ENCODE measurements around the gene BRD3.
"Not testable (repeated sequence)": the region's sequence is repeated elsewhere in the genome, so short reads cannot be mapped to it uniquely, and the experiment has no call there.

Gene BRD3

GRCh38 chr9:134067904-134068743, at the start of gene BRD3:
Gene BRD3, minus strand, starts transcription at chr9:134068026. Its CDS starts 14,549 bp downstream, at chr9:134053477.
- DNase-seq, result peak; percentile 82 to 83

- DNase-seq, result no peak
Measured at GRCh38 chr9:134112561-134112960, 44.7 kb upstream of the BRD3 start.

- DNase-seq, result no peak
Measured at GRCh38 chr9:134111064-134111463, 43.2 kb upstream of the BRD3 start.

- no peak for DNase-seq
Measured at GRCh38 chr9:134103391-134103998, 35.7 kb upstream of the BRD3 start.

- DNase-seq, result no peak
Measured at GRCh38 chr9:134101623-134102149, 33.9 kb upstream of the BRD3 start.

- not testable (repeated sequence) for DNase-seq
Measured at GRCh38 chr9:134101133-134101532, 33.3 kb upstream of the BRD3 start.

GRCh38 chr9:134100040-134100439, 32.2 kb upstream of the BRD3 start:
- DNase-seq, result no peak

- DNase-seq, result peak; percentile 49 to 93
Measured at GRCh38 chr9:134099123-134099761, 31.4 kb upstream of the BRD3 start.

GRCh38 chr9:134089972-134090371, 22.1 kb upstream of the BRD3 start:
- no peak for DNase-seq

- no peak for DNase-seq
Measured at GRCh38 chr9:134088063-134088725, 20.4 kb upstream of the BRD3 start.

GRCh38 chr9:134085674-134086073, 17.8 kb upstream of the BRD3 start:
- DNase-seq, result no peak

GRCh38 chr9:134083451-134083850, 15.6 kb upstream of the BRD3 start:
- DNase-seq, result no peak

GRCh38 chr9:134076644-134077043, 8.8 kb upstream of the BRD3 start:
- no peak for DNase-seq

- not testable (repeated sequence) for DNase-seq
Measured at GRCh38 chr9:134075689-134076088, 7.9 kb upstream of the BRD3 start.

GRCh38 chr9:134073500-134073899, 5.7 kb upstream of the BRD3 start:
- DNase-seq, result no peak

GRCh38 chr9:134072683-134073082, 4.9 kb upstream of the BRD3 start:
- DNase-seq, result not testable (repeated sequence)

GRCh38 chr9:134071149-134071548, 3.3 kb upstream of the BRD3 start:
- no peak for DNase-seq

GRCh38 chr9:134069480-134070399, 1.9 kb upstream of the BRD3 start:
- DNase-seq, result no peak

- DNase-seq, result no peak
Measured at GRCh38 chr9:134068744-134069479, 1.1 kb upstream of the BRD3 start.

- DNase-seq, result peak in 1 of 2 donors; percentile 20
Measured at GRCh38 chr9:134066913-134067851, 644 bp downstream of the BRD3 start.

Data from inflammatory macrophage treated with lipopolysaccharide for 1 hour (primary cell).